Testis (tissue), 3 donors: ENCODE measurements around the gene TMEM150C. TPM values are rescaled to one million over a fixed set of nuclear protein-coding genes. Genes with fewer than 3 reads are reported as not detected.

Experiments used
- DNase-seq: peaks from one replicate; pipeline ENCODE4 v3.0.0-alpha.2; 2019
- H3K27ac ChIP-seq, 2 donors: fragments of 200-600 bp; sonication (generic); one replicate each; pipeline ENCODE4 v1.5.1; 2019
- H3K27me3 ChIP-seq: fragments of 200-600 bp; sonication (generic); one replicate; pipeline ENCODE4 v1.5.1; 2019
- H3K36me3 ChIP-seq: fragments of 200-600 bp; sonication (generic); one replicate; pipeline ENCODE4 v1.5.1; 2017; ENCODE audit warnings: low read depth; ENCODE audit errors: missing control alignments
- H3K4me1 ChIP-seq: fragments of 200-600 bp; sonication (generic); one replicate; pipeline ENCODE4 v1.5.1; 2019
- H3K4me3 ChIP-seq, 2 donors: fragments of 200-600 bp; sonication (generic); one replicate each; pipeline ENCODE4 v1.5.1; 2017 to 2019
- H3K9me3 ChIP-seq: fragments of 200-600 bp; sonication (generic); one replicate; pipeline ENCODE4 v1.5.1; 2017
- CTCF ChIP-seq, 3 experiments: fragments of 450-650 bp in 2 of 3; fragments of 200-600 bp in 1 of 3; sonication (generic) in 1 of 3; IDR thresholded peaks; one replicate each; pipeline ENCODE4 v1.5.1; 2016 to 2019; ENCODE audit warnings: antibody characterized with exemption in 3 of 3, mild to moderate bottlenecking in 2 of 3, moderate library complexity in 1 of 3
- POLR2A ChIP-seq: fragments of 450-650 bp; IDR thresholded peaks from one replicate; pipeline ENCODE4 v1.6.1; 2017; ENCODE audit warnings: antibody characterized with exemption, mild to moderate bottlenecking, moderate library complexity
- whole genome bisulfite sequencing, 2 donors: methylation state at CpG; one replicate each; pipeline ENCODE4 v1.1.5; 2018; 5-methylcytosine and 5-hydroxymethylcytosine counted together
- intact Hi-C: fragments of 100-400 bp; cut with DNase I; formaldehyde crosslinking; loops from one replicate; pipeline ENCODE4 v1.15.1; 2023; ENCODE audit warnings: low total_unique reads
- polyA plus RNA-seq: library from polyadenylated mRNA; stranded (reverse); fragments of 350-450 nt; fragmentation: Illumina TruSeq; extraction: RNeasy Lipid Tissue Mini Kit (QIAGEN cat#74804); gene quantifications from one replicate; pipeline ENCODE4 v1.2.3, GENCODE V29; 2014; ENCODE audit warnings: low read depth, low replicate concordance; ENCODE audit not compliant: insufficient read depth
- total RNA-seq, 2 donors: library from RNA; depleted of rRNA; stranded (reverse); fragments of >200 nt; gene quantifications; one replicate each; pipeline ENCODE4 v1.2.3, GENCODE V29; 2016

The TMEM150C gene
- total and polyA plus RNA-seq, 3 donors from 2014 or later = 7.2 to 11.4 (median 7.7) TPM

GRCh38 chr4:82517043-82517442, 44.7 kb downstream of the TMEM150C start:
- H3K4me1 ChIP-seq = no peaks in the 10 kb centered on the region
- 65 to 70% methylated on average over 2 of the region's 2 CpGs for WGBS, 2 donors
- H3K36me3 ChIP-seq = no peaks in the 10 kb centered on the region
- H3K4me3 ChIP-seq = no peak overlapping the region
- H3K9me3 ChIP-seq = no peaks in the 10 kb centered on the region
- intact Hi-C loops = no loop called here
- no peak for DNase-seq
- no peak overlapping the region for H3K27ac ChIP-seq
- no peaks in the 10 kb centered on the region for H3K27me3 ChIP-seq
- TF ChIP-seq CTCF (IDR thresholded peaks at IDR 0.05) = no peak
- no peak for TF ChIP-seq POLR2A

- peak overlapping the region in 1 of 2 donors; percentile 36 for H3K27ac ChIP-seq
Measured at GRCh38 chr4:82515705-82516104, 46.1 kb downstream of the TMEM150C start.

GRCh38 chr4:82513382-82513781, 48.4 kb downstream of the TMEM150C start:
- H3K36me3 ChIP-seq = no peaks in the 10 kb centered on the region
- no peak overlapping the region for H3K27ac ChIP-seq
- H3K4me3 ChIP-seq = no peak overlapping the region
- no peaks in the 10 kb centered on the region for H3K9me3 ChIP-seq
- no peak for DNase-seq
- TF ChIP-seq CTCF (IDR thresholded peaks at IDR 0.05) (no peak), POLR2A (no peak)
- H3K4me1 ChIP-seq = no peaks in the 10 kb centered on the region
- no peaks in the 10 kb centered on the region for H3K27me3 ChIP-seq
- intact Hi-C loops = no loop called here
- WGBS, 2 donors = 83 to 95% methylated on average over 2 of the region's 2 CpGs

More at GRCh38 chr4:82515705-82516104, 46.1 kb downstream of the TMEM150C start:
- H3K36me3 ChIP-seq = no peaks in the 10 kb centered on the region
- H3K4me3 ChIP-seq = no peak overlapping the region
- no peaks in the 10 kb centered on the region for H3K27me3 ChIP-seq
- H3K9me3 ChIP-seq = no peaks in the 10 kb centered on the region
- no peak for TF ChIP-seq POLR2A
- TF ChIP-seq CTCF (IDR thresholded peaks at IDR 0.05) = no peak
- 55 to 65% methylated on average over 3 of the region's 3 CpGs for whole genome bisulfite sequencing, 2 donors
- H3K4me1 ChIP-seq = no peaks in the 10 kb centered on the region
- intact Hi-C loops = no loop called here
- peak; percentile 39 for DNase-seq

GRCh38 chr4:82510216-82510615, 51.6 kb downstream of the TMEM150C start:
- WGBS, 2 donors = 88 to 96% methylated on average over 3 of the region's 3 CpGs
- Histone ChIP-seq H3K9me3 (no peaks in the 10 kb centered on the region), H3K27ac (no peak overlapping the region), H3K4me1 (no peaks in the 10 kb centered on the region), H3K4me3 (no peak overlapping the region), H3K36me3 (no peaks in the 10 kb centered on the region), H3K27me3 (no peaks in the 10 kb centered on the region)
- intact Hi-C loops = no loop called here
- TF ChIP-seq CTCF (IDR thresholded peaks at IDR 0.05) (no peak), POLR2A (no peak)
- no peak for DNase-seq

- no peak for DNase-seq
- no peak overlapping the region for H3K4me3 ChIP-seq
- no peaks in the 10 kb centered on the region for H3K36me3 ChIP-seq
- intact Hi-C loops = no loop called here
- TF ChIP-seq POLR2A (no peak), CTCF (IDR thresholded peaks at IDR 0.05) (no peak)
- H3K27ac ChIP-seq = no peak overlapping the region
- WGBS, 2 donors = 76 to 85% methylated on average over 5 of the region's 5 CpGs
- H3K27me3 ChIP-seq = no peaks in the 10 kb centered on the region
- H3K9me3 ChIP-seq = no peaks in the 10 kb centered on the region
- H3K4me1 ChIP-seq = no peaks in the 10 kb centered on the region
Measured at GRCh38 chr4:82508806-82509428, 52.9 kb downstream of the TMEM150C start.
